ENCODE results near the gene LRRK1.
"Not testable (repeated sequence)": the region's sequence is repeated elsewhere in the genome, so short reads cannot be mapped to it uniquely, and the experiment has no call there.

Gene LRRK1

GRCh38 chr15:101078669-101079323 lies 159.6 kb downstream of the LRRK1 start:
- DNase-seq = no peak

- DNase-seq = no peak
Measured at GRCh38 chr15:101081900-101082299, 162.7 kb downstream of the LRRK1 start.

- no peak for DNase-seq
Measured at GRCh38 chr15:101083336-101084045, 164.3 kb downstream of the LRRK1 start.

GRCh38 chr15:101084801-101085200 lies 165.6 kb downstream of the LRRK1 start:
- no peak for DNase-seq

GRCh38 chr15:101085311-101085700 lies 166.1 kb downstream of the LRRK1 start:
- DNase-seq = no peak

- DNase-seq = no peak
Measured at GRCh38 chr15:101086394-101087171, 167.4 kb downstream of the LRRK1 start.

- no peak for DNase-seq
Measured at GRCh38 chr15:101087172-101087769, 168.1 kb downstream of the LRRK1 start.

- no peak for DNase-seq
Measured at GRCh38 chr15:101088271-101088670, 169.1 kb downstream of the LRRK1 start.

GRCh38 chr15:101088788-101089578 lies 169.8 kb downstream of the LRRK1 start:
- peak in 1 of 2 experiments; percentile 68 for DNase-seq

- no peak for DNase-seq
Measured at GRCh38 chr15:101089579-101090427, 170.6 kb downstream of the LRRK1 start.

GRCh38 chr15:101090428-101090790 lies 171.3 kb downstream of the LRRK1 start:
- no peak for DNase-seq

- DNase-seq = no peak
Measured at GRCh38 chr15:101091080-101092017, 172.2 kb downstream of the LRRK1 start.

GRCh38 chr15:101092156-101092866 lies 173.2 kb downstream of the LRRK1 start:
- no peak for DNase-seq

GRCh38 chr15:101092867-101093202 lies 173.7 kb downstream of the LRRK1 start:
- DNase-seq = no peak

GRCh38 chr15:101093958-101094357 lies 174.8 kb downstream of the LRRK1 start:
- DNase-seq = no peak

- DNase-seq = not testable (repeated sequence)
Measured at GRCh38 chr15:101095796-101096406, 176.7 kb downstream of the LRRK1 start.

- no peak for DNase-seq
Measured at GRCh38 chr15:101097111-101097510, 178.0 kb downstream of the LRRK1 start.

GRCh38 chr15:101099183-101099582 lies 180.0 kb downstream of the LRRK1 start:
- no peak for DNase-seq

- no peak for DNase-seq
Measured at GRCh38 chr15:101100118-101100517, 181.0 kb downstream of the LRRK1 start.
